ENCODE data around the gene ADSS1.

Gene ADSS1

GRCh38 chr14:104776481-104776880 is 52.5 kb downstream of the ADSS1 start:
- DNase-seq (ENCODE audit: low spot score), result no peak
- no peak overlapping the region for H3K27ac ChIP-seq
- TF ChIP-seq CTCF (conservative IDR thresholded peaks at IDR 0.05; ENCODE audit: low read depth), result no peak
- POLR2A ChIA-PET (ENCODE audit: low non-redundant PET), result no interaction called here
- CTCF ChIA-PET, result no interaction called here

GRCh38 chr14:104776961-104777807 is 53.2 kb downstream of the ADSS1 start:
- ChIA-PET POLR2A (ENCODE audit: low non-redundant PET) (no interaction called here), CTCF (interaction anchor here (0.6 to 1.0 kb wide), 2 partner anchors 8 to 26 kb away, joined by 3 read pairs; no protein-coding TSS in a partner anchor)
- peak overlapping the region; percentile 35 for H3K27ac ChIP-seq
- no peak for DNase-seq (ENCODE audit: low spot score)
- no peak for TF ChIP-seq CTCF (conservative IDR thresholded peaks at IDR 0.05; ENCODE audit: low read depth)

- TF ChIP-seq CTCF (conservative IDR thresholded peaks at IDR 0.05; ENCODE audit: low read depth), result no peak
- ChIA-PET CTCF (interaction anchor here (0.6 to 1.0 kb wide), 2 partner anchors 9 to 27 kb away, joined by 3 read pairs; no protein-coding TSS in a partner anchor), POLR2A (ENCODE audit: low non-redundant PET) (no interaction called here)
- DNase-seq (ENCODE audit: low spot score), result no peak
- peak overlapping the region; percentile 35 for H3K27ac ChIP-seq
These were observed 53.8 kb downstream of the ADSS1 start for GRCh38 chr14:104777808-104778249.

- no peak for TF ChIP-seq CTCF (conservative IDR thresholded peaks at IDR 0.05; ENCODE audit: low read depth)
- CTCF ChIA-PET, result interaction anchor here (0.5 to 0.6 kb wide), 3 partner anchors 29 to 1207 kb away, joined by 3 to 4 read pairs (median 3); no protein-coding TSS in a partner anchor
- H3K27ac ChIP-seq, result peak overlapping the region; percentile 35
- POLR2A ChIA-PET (ENCODE audit: low non-redundant PET), result no interaction called here
- DNase-seq (ENCODE audit: low spot score), result no peak
These were observed 54.8 kb downstream of the ADSS1 start for GRCh38 chr14:104778694-104779331.

GRCh38 chr14:104779776-104780512 is 55.9 kb downstream of the ADSS1 start:
- CTCF ChIA-PET, result interaction anchor here (0.5 to 0.9 kb wide), 2 partner anchors 9 to 28 kb away, joined by 3 read pairs; no protein-coding TSS in a partner anchor
- no peak for DNase-seq (ENCODE audit: low spot score)
- POLR2A ChIA-PET (ENCODE audit: low non-redundant PET), result no interaction called here
- no peak for TF ChIP-seq CTCF (conservative IDR thresholded peaks at IDR 0.05; ENCODE audit: low read depth)
- no peak overlapping the region for H3K27ac ChIP-seq

- ChIA-PET CTCF (interaction anchor here (0.5 to 1.3 kb wide), 4 partner anchors 9 to 997 kb away, joined by 3 to 5 read pairs (median 3); no protein-coding TSS in a partner anchor), POLR2A (ENCODE audit: low non-redundant PET) (no interaction called here)
- DNase-seq (ENCODE audit: low spot score), result no peak
- no peak for TF ChIP-seq CTCF (conservative IDR thresholded peaks at IDR 0.05; ENCODE audit: low read depth)
- H3K27ac ChIP-seq, result peak overlapping the region; percentile 39; the same call in 1 of the 2 replicates
These were observed 56.5 kb downstream of the ADSS1 start for GRCh38 chr14:104780513-104781030.

Data from RWPE1 (cell line).